ENCODE data around the gene IGSF3. TPM values are rescaled to one million over a fixed set of nuclear protein-coding genes. Genes with fewer than 3 reads are reported as not detected.

The IGSF3 gene
- total and polyA plus RNA-seq, 10 of the 15 experiments (the other 5 are each of a cell fraction or from before 2014, with no cell fraction given) = 1.4 to 18.0 (median 9.6) TPM

- no peaks in the 10 kb centered on the region; the same call in 2 of the 3 replicates for H3K9me3 ChIP-seq (replicated peaks; ENCODE audit: control insufficient read depth, insufficient read depth, low read length)
- H3K9ac ChIP-seq (ENCODE audit: control insufficient read depth, insufficient read depth, low read length) = peak overlapping the region; percentile 79
- FAIRE-seq (no peak), ATAC-seq (no peak), DNase-seq (ENCODE audit: low read depth, low spot score) (no peak)
- RAD21 ChIA-PET (ENCODE audit: unreplicated experiment) = interaction anchor here (0.7 to 4.8 kb wide), 15 partner anchors 14 to 557 kb away, joined by 3 to 100 read pairs (median 4); partner anchors contain the start of genes IGSF3 and TTF2
- SMC1A ChIA-PET (ENCODE audit: uncharacterized antibody, unreplicated experiment) = interaction anchor here (0.7 to 4.8 kb wide), 12 partner anchors 13 to 558 kb away, joined by 3 to 67 read pairs (median 4); partner anchors contain the start of gene TTF2
- no peaks in the 10 kb centered on the region for H4K20me1 ChIP-seq (ENCODE audit: control insufficient read depth, insufficient read depth)
- H3K27ac ChIP-seq (ENCODE audit: control insufficient read depth, insufficient read depth) = peak overlapping the region; percentile 95
- CTCF ChIA-PET = interaction anchor here (0.7 to 5.4 kb wide), 16 partner anchors 12 to 558 kb away, joined by 3 to 137 read pairs (median 4); partner anchors contain the start of genes IGSF3 and TTF2
- H3K79me2 ChIP-seq (ENCODE audit: control insufficient read depth, insufficient read depth, low read length) = peaks cover 54% of the 10 kb centered on the region
- POLR2A ChIA-PET = interaction anchor here (0.6 to 7.0 kb wide), 7 partner anchors 13 to 487 kb away, joined by 3 to 95 read pairs (median 3); no protein-coding TSS in a partner anchor
- peak overlapping the region; percentile 89 for H3K4me2 ChIP-seq (ENCODE audit: control insufficient read depth, insufficient read depth)
- H2AFZ ChIP-seq (ENCODE audit: control insufficient read depth, low read depth, low read length) = peak overlapping the region; percentile 20; the same call in 1 of the 2 replicates
- in situ Hi-C loops (cut with MboI) = loop anchor here (25.0 kb wide), 1 partner anchor 1091 kb away; no protein-coding TSS in a partner anchor
- peak overlapping the region; percentile 97 for H3K4me3 ChIP-seq
- peaks cover 42% of the 10 kb centered on the region for H3K4me1 ChIP-seq (ENCODE audit: control insufficient read depth, insufficient read depth, low read length)
- TSS peak; percentile 76 for BruUV-seq (replicated peaks)
- peaks cover 0 to 3% of the 10 kb centered on the region in 2 experiments; a peak in 1 of 4 replicates for H3K36me3 ChIP-seq (ENCODE audit: control insufficient read depth in 2 of 2, insufficient read depth in 2 of 2, low read length in 1 of 2)
- H3K27me3 ChIP-seq (replicated peaks in 1 of 2; ENCODE audit: control insufficient read depth in 2 of 2, insufficient read depth in 2 of 2, low read length in 1 of 2) = no peaks in the 10 kb centered on the region
- 11% methylated on average over 24 of the region's 24 CpGs for WGBS (ENCODE audit: insufficient coverage, insufficient replicate concordance, low lambda C conversion rate, missing lambda C conversion rate)
- intact Hi-C loops (cut with micrococcal nuclease; ENCODE audit: unreplicated experiment) = loop anchor here (2.0 to 10.0 kb wide), 5 partner anchors 15 to 556 kb away; no protein-coding TSS in a partner anchor
- no peak for TF ChIP-seq MXI1 (IDR thresholded peaks at IDR 0.05; ENCODE audit: low read depth, low read length)
- TF ChIP-seq IKZF2 (IDR thresholded peaks at IDR 0.05) = peak; percentile 39 to 48; a peak in 2 of 4 replicates
- no peak for TF ChIP-seq MAX (IDR thresholded peaks at IDR 0.05; ENCODE audit: low read depth, low read length)
- TF ChIP-seq NFXL1 (IDR thresholded peaks at IDR 0.05; ENCODE audit: borderline replicate concordance) = no peak
- no peak for TF ChIP-seq NR2F1 (conservative IDR thresholded peaks at IDR 0.05)
- no peak for TF ChIP-seq IRF3 (IDR thresholded peaks at IDR 0.05)
- no peak for TF ChIP-seq BCL3 (IDR thresholded peaks at IDR 0.05; ENCODE audit: borderline replicate concordance, insufficient read depth, low read depth, low read length, poor library complexity, severe bottlenecking)
- no peak for TF ChIP-seq POLR2A (IDR thresholded peaks at IDR 0.05; ENCODE audit: low read depth, low read length)
- peak; percentile 16; the same call in 1 of the 2 replicates for TF ChIP-seq ZBTB40 (IDR thresholded peaks at IDR 0.05; ENCODE audit: borderline replicate concordance)
- TF ChIP-seq MLLT1 (IDR thresholded peaks at IDR 0.05) = 0 out of 2 replicates have a peak, but pooled peaks have one; percentile 70
- TF ChIP-seq RELA (IDR thresholded peaks at IDR 0.05; ENCODE audit: borderline replicate concordance, partially characterized antibody) = peak; percentile 38
- peak; percentile 43; the same call in 1 of the 2 replicates for TF ChIP-seq IKZF1 (conservative IDR thresholded peaks at IDR 0.05)
Measured at GRCh38 chr1:116571215-116571919, 96.2 kb downstream of the IGSF3 start.
